Aorta (tissue), 5 donors: ENCODE data around the gene DDX24. TPM values are rescaled to one million over a fixed set of nuclear protein-coding genes. Genes with fewer than 3 reads are reported as not detected.

Experiments used
- ATAC-seq: fragments of 200-7000 bp; cut with Tn5 transposase; one replicate; pipeline ENCODE4 v1.9.1; 2022; ENCODE audit warnings: moderate library complexity; ENCODE audit not compliant: low FRiP score
- DNase-seq, 2 donors: peaks; one replicate each; pipeline ENCODE4 v3.0.0-alpha.2; 2020
- H3K27ac ChIP-seq, 2 donors: one replicate each; pipeline ENCODE4 v1.5.1; 2013; ENCODE audit warnings: low read length in 2 of 2, mild to moderate bottlenecking in 2 of 2, moderate library complexity in 2 of 2, control low read depth in 1 of 2, inconsistent platforms in 1 of 2, low read depth in 1 of 2
- H3K27me3 ChIP-seq, 2 donors: one replicate each; pipeline ENCODE4 v1.6.1; 2013; ENCODE audit warnings: control low read depth in 1 of 2, low read length in 1 of 2, mild to moderate bottlenecking in 1 of 2, moderate library complexity in 1 of 2; ENCODE audit not compliant: insufficient read depth in 2 of 2, control insufficient read depth in 1 of 2
- H3K36me3 ChIP-seq, 2 donors: one replicate each; pipeline ENCODE4 v1.6.1; 2013; ENCODE audit warnings: control low read depth in 1 of 2, low read length in 1 of 2, mild to moderate bottlenecking in 1 of 2; ENCODE audit not compliant: insufficient read depth in 2 of 2, control insufficient read depth in 1 of 2
- H3K4me1 ChIP-seq, 2 donors: one replicate each; pipeline ENCODE4 v1.6.1; 2013; ENCODE audit warnings: low read length in 2 of 2, control low read depth in 1 of 2, mild to moderate bottlenecking in 1 of 2, moderate library complexity in 1 of 2; ENCODE audit not compliant: insufficient read depth in 2 of 2, control insufficient read depth in 1 of 2
- H3K4me3 ChIP-seq, 2 donors: one replicate each; pipeline ENCODE4 v1.5.1; 2013; ENCODE audit warnings: low read length in 2 of 2, control low read depth in 1 of 2, mild to moderate bottlenecking in 1 of 2
- H3K9me3 ChIP-seq: one replicate; pipeline ENCODE4 v1.6.1; 2013; ENCODE audit warnings: mild to moderate bottlenecking, low read length; ENCODE audit not compliant: control insufficient read depth
- WGBS, 2 donors: extraction: QIAGEN DNeasy Blood & Tissue Kit; methylation state at CpG; one replicate each; pipeline ENCODE4 v1.1.7; 2013; 5-methylcytosine and 5-hydroxymethylcytosine counted together
- intact Hi-C, 2 donors: fragments of 100-400 bp; cut with DNase I; formaldehyde crosslinking; loops; one replicate each; pipeline versions ENCODE4 v1.14.2 to v1.15.0; 2022
- polyA plus RNA-seq, 2 donors: library from polyadenylated mRNA; stranded (reverse); fragments of 200-250 nt; gene quantifications; one replicate each; pipeline ENCODE4 v1.2.3, GENCODE V29; 2013
- total RNA-seq, 2 donors: library from RNA; stranded (reverse); fragmentation: NEBNext Ultra II Directional; extraction: Animal tissue kit (Norgen Biotek cat#: 25700); gene quantifications; one replicate each; pipeline ENCODE4 v1.2.1, GENCODE V29; 2021
- donor health status: healthy with polysubstance abuse.
- donor health status: Bipolar disorder and iron deficiency.
- donor health status: DM: no; HTN: no; CAD: no.
- donor health status: DM: no; HTN: no; CAD: no.
- donor health status: DM: yes; HTN: yes; CAD: no.

Gene DDX24
- total and polyA plus RNA-seq, 4 donors, result 43.7 to 198 (median 174) TPM

GRCh38 chr14:94038510-94038909, 42.5 kb downstream of the DDX24 start:
- no peaks in the 10 kb centered on the region for H3K4me1 ChIP-seq
- no peak overlapping the region for H3K27ac ChIP-seq
- ATAC-seq (no peak), DNase-seq (peak; percentile 17 to 61)
- no peaks in the 10 kb centered on the region for H3K36me3 ChIP-seq
- H3K9me3 ChIP-seq, result no peaks in the 10 kb centered on the region
- intact Hi-C loops, result no loop called here
- no peak overlapping the region for H3K4me3 ChIP-seq
- 89 to 94% methylated on average over 7 of the region's 7 CpGs for WGBS, 2 donors
- H3K27me3 ChIP-seq, result no peaks in the 10 kb centered on the region

GRCh38 chr14:94037954-94038353, 43.0 kb downstream of the DDX24 start:
- WGBS, 2 donors, result 85 to 89% methylated on average over 9 of the region's 9 CpGs
- ATAC-seq, result no peak
- no peak overlapping the region for H3K4me3 ChIP-seq
- no peaks in the 10 kb centered on the region for H3K4me1 ChIP-seq
- intact Hi-C loops, result loop anchor here (2.0 kb wide), 2 partner anchors 99 to 143 kb away; no protein-coding TSS in a partner anchor
- no peaks in the 10 kb centered on the region for H3K9me3 ChIP-seq
- peak in 1 of 2 donors; percentile 65 for DNase-seq
- H3K27me3 ChIP-seq, result no peaks in the 10 kb centered on the region
- no peaks in the 10 kb centered on the region for H3K36me3 ChIP-seq
- no peak overlapping the region for H3K27ac ChIP-seq

- Histone ChIP-seq H3K9me3 (no peaks in the 10 kb centered on the region), H3K27ac (no peak overlapping the region), H3K27me3 (no peaks in the 10 kb centered on the region), H3K4me3 (no peak overlapping the region), H3K4me1 (no peaks in the 10 kb centered on the region), H3K36me3 (no peaks in the 10 kb centered on the region)
- peak; percentile 75 to 88 for DNase-seq
- WGBS, 2 donors, result 37 to 41% methylated on average over 12 of the region's 12 CpGs
- intact Hi-C loops, result loop anchor here (1.0 to 2.0 kb wide), 3 partner anchors 100 to 144 kb away; no protein-coding TSS in a partner anchor
- ATAC-seq, result peak; percentile 72
Observed at GRCh38 chr14:94036313-94037167, 44.5 kb downstream of the DDX24 start.

- DNase-seq (peak in 1 of 2 donors; percentile 10), ATAC-seq (no peak)
- H3K4me1 ChIP-seq, result no peaks in the 10 kb centered on the region
- intact Hi-C loops, result no loop called here
- no peaks in the 10 kb centered on the region for H3K27me3 ChIP-seq
- no peak overlapping the region for H3K27ac ChIP-seq
- 98% methylated on average over 3 of the region's 3 CpGs for WGBS, 2 donors
- no peaks in the 10 kb centered on the region for H3K36me3 ChIP-seq
- no peak overlapping the region for H3K4me3 ChIP-seq
- H3K9me3 ChIP-seq, result no peaks in the 10 kb centered on the region
Observed at GRCh38 chr14:94034886-94035285, 46.1 kb downstream of the DDX24 start.

- 81 to 82% methylated on average over 7 of the region's 7 CpGs for WGBS, 2 donors
- peak; percentile 14 to 55 for DNase-seq
- Histone ChIP-seq H3K27me3 (no peaks in the 10 kb centered on the region), H3K36me3 (no peaks in the 10 kb centered on the region), H3K27ac (no peak overlapping the region), H3K4me3 (no peak overlapping the region), H3K4me1 (no peaks in the 10 kb centered on the region), H3K9me3 (no peaks in the 10 kb centered on the region)
- intact Hi-C loops, result no loop called here
- no peak for ATAC-seq
Observed at GRCh38 chr14:94031883-94032279, 49.1 kb downstream of the DDX24 start.

GRCh38 chr14:94031161-94031882, 49.7 kb downstream of the DDX24 start:
- ATAC-seq (no peak), DNase-seq (peak in 1 of 2 donors; percentile 17)
- no peaks in the 10 kb centered on the region for H3K9me3 ChIP-seq
- H3K4me3 ChIP-seq, result no peak overlapping the region
- H3K36me3 ChIP-seq, result no peaks in the 10 kb centered on the region
- no peaks in the 10 kb centered on the region for H3K4me1 ChIP-seq
- H3K27ac ChIP-seq, result no peak overlapping the region
- H3K27me3 ChIP-seq, result no peaks in the 10 kb centered on the region
- intact Hi-C loops, result no loop called here
- WGBS, 2 donors, result 91 to 94% methylated on average over 8 of the region's 8 CpGs

GRCh38 chr14:94030571-94030970, 50.4 kb downstream of the DDX24 start:
- H3K27ac ChIP-seq, result no peak overlapping the region
- 92% methylated on average over 14 of the region's 14 CpGs for WGBS, 2 donors
- no peaks in the 10 kb centered on the region for H3K27me3 ChIP-seq
- no peaks in the 10 kb centered on the region for H3K4me1 ChIP-seq
- DNase-seq (peak in 1 of 2 donors; percentile 44), ATAC-seq (no peak)
- H3K36me3 ChIP-seq, result no peaks in the 10 kb centered on the region
- no peak overlapping the region for H3K4me3 ChIP-seq
- intact Hi-C loops, result no loop called here
- no peaks in the 10 kb centered on the region for H3K9me3 ChIP-seq

- intact Hi-C loops, result no loop called here
- H3K4me3 ChIP-seq, result no peak overlapping the region
- H3K36me3 ChIP-seq, result no peaks in the 10 kb centered on the region
- no peaks in the 10 kb centered on the region for H3K4me1 ChIP-seq
- 90% methylated on average over 7 of the region's 7 CpGs for WGBS, 2 donors
- no peaks in the 10 kb centered on the region for H3K9me3 ChIP-seq
- no peak overlapping the region for H3K27ac ChIP-seq
- DNase-seq (peak in 1 of 2 donors; percentile 50), ATAC-seq (no peak)
- H3K27me3 ChIP-seq, result no peaks in the 10 kb centered on the region
Observed at GRCh38 chr14:94029671-94030203, 51.3 kb downstream of the DDX24 start.
